HG03196 (cell line): ENCODE measurements around the gene RNF112.
"Not testable (repeated sequence)": the region's sequence is repeated elsewhere in the genome, so short reads cannot be mapped to it uniquely, and the experiment has no call there.

Source experiments
- ATAC-seq: cut with Tn5 transposase; IDR thresholded peaks from one replicate; pipeline ENCODE4 v1.9.1; 2021; ENCODE audit not compliant: unreplicated experiment

Gene RNF112

DNA sequence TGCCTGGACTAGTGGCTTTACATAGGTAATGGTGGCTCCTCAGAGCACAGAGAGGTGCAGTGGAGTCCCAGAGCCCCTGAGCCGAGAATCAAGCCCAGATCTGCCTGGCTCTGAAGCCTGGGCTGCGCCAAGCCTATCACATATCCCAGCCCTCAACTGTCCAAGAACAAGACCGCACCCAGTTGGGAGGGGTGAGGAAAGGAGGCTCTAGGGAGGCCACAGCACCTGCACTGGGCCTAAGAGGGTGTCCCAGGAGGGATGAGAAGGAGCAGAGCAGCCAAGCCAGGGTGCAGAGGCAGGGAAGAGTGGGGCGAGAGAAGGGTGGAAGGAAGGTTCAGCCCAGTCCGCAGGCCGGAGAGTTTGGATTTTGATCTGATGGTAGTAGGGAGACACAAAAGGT is 941 bp upstream of the RNF112 start:
- ATAC-seq, result no peak

DNA sequence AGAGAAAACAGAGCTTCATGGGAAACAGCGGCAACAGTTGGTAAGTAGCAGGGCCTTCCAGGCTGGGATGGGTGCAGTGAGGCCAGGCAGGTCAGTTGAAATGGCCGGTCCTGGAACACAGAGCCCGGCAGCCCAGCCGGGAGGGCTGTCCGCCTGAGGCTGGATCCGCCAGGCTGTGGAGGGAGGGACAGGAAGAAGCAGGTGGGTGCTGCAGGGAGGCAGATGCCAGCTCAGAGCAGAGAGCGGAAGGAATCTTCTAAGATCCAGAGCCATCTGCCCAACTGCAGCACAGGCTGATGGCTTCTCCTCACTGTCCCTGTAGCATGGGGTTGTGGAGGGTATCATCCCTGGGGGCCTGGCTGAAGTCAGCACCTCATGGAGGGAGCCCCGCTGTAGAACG is 599 bp downstream of the RNF112 start:
- no peak for ATAC-seq

DNA sequence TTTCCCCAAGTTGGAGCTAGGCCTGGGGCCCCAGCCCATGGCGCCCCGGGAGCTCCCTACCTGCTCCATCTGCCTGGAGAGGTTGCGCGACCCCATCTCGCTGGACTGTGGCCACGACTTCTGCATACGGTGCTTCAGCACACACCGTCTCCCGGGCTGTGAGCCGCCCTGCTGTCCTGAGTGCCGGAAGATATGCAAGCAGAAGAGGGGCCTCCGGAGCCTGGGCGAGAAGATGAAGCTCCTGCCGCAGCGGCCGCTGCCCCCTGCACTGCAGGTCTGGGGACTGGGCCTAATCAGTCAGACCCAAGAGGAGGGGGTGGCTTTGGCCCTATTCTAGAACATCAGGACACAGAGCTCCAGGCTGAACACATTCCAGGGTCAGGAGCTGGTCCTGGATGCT is 1.5 kb downstream of the RNF112 start:
- no peak for ATAC-seq

DNA sequence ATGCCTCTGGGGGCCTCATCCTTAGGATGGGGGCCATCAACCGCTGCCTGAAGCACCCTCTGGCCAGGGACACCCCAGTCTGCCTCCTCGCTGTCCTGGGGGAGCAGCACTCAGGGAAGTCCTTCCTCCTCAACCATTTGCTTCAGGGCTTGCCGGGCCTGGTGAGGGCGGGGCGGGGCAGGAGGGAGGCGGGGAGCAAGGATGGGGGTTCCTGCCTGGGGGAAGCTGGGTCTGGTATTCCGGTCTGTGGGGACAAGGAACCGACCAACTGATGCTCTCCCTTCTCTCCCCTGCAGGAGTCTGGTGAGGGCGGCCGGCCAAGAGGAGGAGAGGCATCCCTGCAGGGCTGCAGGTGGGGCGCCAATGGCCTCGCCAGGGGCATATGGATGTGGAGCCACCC is 2.0 kb downstream of the RNF112 start:
- no peak for ATAC-seq

DNA sequence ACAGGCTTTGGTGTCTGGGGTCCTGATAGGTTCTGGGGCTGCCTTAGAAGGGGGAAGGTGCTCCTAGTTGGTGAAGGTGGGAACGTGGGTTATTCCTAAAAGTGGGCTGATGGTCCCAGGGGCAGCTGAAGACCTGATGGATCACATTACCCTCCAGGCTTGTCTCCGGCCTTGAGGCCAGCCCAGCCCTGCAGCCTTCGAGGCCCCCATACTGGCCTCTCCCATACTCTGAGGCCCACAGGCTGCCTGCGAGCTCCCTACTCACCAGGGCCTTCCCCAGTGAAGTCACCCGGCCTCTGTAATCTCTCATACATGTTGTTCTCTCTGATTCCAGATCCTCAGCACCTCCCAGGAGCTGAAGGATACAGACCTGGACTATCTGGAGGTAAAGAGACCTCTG is 2.7 kb downstream of the RNF112 start:
- no peak for ATAC-seq

DNA sequence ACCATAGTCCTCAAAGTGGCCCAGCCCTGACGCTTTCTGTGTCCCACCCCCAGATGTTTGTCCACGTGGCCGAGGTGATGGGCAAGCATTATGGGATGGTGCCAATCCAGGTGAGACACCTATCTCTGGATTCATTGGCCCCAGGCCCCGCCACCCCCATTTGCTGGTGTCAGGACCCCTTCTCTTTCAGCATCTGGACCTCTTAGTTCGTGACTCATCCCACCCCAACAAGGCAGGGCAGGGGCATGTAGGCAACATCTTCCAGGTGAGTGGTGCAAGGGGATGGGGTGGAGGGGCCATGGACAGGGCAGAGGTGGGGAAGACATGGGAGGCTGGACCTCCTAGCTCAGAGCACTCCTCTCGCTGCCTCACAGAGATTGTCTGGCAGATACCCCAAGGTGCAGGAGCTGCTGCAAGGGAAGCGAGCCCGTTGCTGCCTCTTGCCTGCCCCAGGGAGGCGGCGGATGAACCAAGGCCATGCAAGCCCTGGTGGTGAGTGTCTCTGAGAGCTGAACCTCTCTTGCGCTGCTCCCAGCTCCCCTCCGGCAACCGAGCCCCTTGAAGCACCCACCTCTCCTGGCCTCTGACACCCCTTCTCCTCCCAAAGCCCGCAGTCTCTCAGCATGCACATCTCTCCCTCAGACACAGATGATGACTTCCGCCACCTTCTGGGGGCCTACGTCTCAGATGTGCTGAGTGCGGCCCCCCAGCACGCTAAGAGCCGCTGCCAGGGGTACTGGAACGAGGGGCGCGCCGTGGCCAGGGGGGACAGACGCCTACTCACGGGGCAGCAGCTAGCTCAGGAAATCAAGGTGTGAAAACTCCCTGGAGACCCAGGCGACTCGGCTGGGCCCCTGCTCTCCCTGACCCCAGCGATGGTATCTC is 3.6 kb downstream of the RNF112 start:
- no peak for ATAC-seq

DNA sequence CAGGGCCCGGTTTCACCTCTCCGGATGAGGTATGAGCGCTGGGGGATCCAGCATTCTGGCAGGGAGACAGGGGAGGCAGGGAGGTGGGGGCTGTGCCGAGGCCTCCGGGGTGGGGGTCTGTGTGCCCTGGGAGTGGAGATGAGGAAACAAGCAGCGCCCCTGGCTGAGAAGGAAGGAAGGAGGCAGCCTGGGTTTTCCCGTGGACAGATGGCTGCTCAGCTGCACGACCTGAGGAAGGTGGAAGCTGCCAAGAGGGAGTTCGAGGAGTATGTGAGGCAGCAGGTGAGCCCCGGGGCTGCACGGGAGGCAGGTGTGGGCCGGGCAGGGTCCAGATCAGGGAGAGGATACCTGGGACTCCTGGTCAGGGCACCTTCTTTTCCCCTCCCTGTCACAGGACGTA is 4.3 kb downstream of the RNF112 start:
- no peak for ATAC-seq

DNA sequence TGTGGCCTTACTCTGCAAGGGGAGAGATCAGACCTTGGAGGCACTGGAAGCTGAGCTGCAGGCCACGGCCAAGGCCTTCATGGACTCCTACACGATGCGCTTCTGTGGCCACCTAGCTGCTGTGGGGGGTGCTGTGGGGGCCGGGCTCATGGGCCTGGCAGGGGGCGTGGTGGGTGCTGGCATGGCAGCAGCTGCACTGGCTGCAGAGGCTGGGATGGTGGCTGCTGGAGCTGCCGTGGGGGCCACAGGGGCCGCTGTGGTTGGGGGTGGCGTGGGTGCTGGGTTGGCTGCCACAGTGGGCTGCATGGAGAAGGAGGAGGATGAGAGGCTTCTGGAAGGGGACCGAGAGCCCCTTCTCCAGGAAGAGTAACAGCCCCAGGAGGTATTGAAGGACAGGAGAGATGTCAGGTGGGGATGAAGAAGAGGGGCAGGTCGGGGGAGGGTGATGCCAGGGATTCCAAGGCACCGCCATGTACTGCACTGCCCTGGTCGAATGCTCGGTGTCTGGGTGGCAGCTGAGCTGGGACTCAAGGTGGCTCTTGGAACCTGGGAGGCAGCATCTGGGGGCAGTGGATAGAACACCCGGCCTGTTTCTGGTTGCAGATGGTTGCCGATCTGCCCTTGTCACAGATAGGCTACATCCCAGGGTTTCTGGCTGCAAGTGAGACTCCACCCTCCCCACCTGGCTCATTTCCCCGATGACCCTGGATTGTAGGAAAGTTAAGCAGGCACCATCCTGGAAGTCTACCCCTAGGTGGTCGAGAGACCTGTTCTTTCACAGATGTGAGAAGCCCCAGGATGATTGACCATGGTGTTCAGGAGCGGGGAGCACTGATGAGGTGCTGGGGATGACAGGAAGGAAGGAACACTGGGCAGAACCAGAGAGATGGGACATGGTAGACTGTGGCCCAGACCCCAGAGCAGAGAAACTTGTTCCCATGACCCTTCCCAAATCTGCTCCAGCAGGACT is 5.1 kb downstream of the RNF112 start:
- no peak for ATAC-seq

DNA sequence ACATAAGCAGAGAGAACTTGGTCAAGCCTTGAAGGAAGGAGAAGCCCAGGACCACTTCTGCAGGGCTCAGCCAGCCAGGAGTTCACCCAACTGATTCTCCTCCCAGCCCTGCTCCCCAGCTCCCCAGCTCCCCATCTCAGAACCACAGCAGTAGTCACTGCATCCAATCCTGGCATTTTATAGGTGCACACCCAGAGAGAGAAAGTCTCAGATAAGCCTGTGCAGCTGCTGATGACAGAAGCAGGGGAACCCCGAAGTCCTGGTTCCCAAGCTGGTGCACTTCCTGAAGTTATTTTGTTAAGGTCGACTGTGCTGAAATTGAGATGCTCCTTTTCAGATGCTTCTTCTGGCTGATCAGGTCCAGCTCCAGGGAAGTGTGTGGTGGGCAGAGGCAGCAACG is 6.6 kb downstream of the RNF112 start:
- ATAC-seq, result no peak

DNA sequence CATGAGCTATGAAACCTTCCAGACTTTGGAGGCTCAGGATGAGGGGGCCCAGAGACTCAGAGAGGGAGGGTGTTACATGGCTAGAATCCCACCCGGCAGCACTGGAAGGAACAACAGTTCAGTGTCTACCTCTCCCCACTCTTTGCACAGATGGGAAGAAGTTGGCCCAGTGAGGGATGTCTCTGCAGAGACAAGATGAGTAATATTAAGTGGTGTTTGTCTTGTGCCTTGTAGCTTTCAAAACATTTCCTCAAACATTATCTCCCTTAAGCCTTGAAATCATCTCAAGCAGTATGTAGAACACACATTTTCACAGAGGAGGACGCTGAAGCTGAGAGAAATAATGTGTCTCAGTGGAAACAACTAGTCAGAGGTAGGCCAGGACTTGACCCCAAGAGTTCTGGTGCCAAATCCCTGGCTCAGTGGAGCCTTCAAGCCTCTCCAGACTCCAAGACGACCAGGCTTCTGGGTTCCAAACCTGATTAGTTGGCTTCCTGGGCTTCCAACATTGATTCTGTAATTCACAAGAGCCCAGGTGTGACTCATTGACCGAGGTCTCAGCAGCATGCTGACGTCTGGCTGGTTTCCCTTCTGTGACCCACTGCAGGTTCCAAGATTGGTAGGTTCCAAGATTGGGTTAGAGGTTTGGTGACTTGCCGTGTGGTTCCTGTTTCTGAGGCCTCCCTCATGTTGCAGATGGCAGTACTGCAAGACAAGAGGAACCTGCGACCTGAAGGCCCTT is 7.4 kb downstream of the RNF112 start:
- no peak for ATAC-seq

DNA sequence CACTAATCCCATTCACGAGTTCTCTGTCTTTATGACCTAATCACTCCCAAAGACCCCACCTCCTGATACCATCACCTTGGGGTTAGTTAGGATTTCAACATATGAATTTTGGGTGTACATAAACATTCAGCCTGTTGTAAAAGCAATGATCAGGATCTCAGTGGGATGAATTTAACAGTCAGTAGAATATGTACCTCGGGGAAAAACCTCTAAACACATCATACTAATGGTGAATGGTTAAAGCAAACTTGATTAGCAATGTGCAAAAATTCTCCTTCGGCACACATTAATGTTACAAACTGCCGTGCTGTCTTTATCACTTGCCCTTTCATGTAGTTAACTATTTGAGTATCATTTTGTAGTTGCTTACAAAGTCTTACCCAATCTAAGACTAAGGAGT is 10.2 kb downstream of the RNF112 start:
- ATAC-seq, result no peak

DNA sequence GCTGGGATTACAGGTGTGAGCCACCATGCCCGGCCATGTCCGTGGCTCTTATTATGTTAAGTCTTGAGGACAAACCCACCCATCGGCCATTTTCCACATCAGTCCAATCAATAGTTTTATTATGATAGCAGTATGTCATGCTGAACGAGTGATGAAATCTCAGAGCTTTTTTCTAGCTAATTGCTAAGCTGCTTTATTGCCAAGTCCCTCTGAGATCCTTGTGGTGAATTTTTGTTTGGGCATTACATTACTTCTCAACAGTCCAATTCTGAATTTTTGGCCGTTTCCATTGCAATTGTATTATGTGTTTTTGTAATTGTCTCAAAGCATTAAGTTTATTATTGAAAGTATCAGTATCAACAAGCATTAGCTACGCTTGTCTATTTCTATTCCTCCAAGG is 10.9 kb downstream of the RNF112 start:
- no peak for ATAC-seq

DNA sequence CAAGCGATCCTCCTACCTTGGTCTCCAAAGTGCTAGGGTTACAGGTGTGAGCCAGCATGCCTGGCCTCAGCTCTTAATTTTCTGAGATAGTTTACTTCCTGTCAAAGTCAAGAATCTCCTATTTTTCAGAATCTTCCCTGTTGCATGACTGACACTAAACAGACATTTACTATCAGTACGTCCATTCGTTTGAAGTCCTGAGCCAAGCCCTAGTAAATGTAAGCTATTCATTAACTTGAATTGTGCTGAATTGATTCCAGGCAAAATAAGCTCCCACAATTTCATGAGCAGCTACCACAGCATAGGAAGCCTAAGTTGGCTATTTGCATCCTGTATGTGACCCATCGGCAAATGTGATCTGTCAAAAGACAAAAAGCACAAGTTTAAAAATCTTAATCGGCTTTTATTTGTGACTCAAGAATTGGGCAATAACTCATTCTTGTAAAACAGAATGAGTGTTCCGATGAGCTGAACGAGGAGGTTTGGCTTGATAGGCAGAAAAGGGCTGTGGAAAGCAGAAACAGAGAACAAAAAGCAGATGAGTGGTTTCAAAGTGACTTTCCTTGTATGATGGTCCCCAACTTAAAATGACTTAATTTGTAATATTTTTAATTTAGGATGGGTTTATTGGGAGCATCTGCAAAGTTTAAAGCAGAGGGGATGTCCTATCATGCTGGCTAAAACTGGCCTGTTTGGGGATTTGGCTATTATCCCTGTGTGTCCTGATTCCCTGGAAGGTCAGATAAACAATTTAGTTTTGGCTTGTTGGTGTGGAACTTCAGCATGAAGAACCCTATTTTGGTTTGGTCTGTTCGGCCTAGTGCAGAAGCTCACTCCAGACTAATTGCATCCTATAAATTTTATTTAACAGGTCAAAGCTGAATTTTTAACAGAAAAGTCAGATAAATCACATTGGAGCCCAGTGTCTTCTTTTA is 14.2 kb downstream of the RNF112 start:
- no peak for ATAC-seq

DNA sequence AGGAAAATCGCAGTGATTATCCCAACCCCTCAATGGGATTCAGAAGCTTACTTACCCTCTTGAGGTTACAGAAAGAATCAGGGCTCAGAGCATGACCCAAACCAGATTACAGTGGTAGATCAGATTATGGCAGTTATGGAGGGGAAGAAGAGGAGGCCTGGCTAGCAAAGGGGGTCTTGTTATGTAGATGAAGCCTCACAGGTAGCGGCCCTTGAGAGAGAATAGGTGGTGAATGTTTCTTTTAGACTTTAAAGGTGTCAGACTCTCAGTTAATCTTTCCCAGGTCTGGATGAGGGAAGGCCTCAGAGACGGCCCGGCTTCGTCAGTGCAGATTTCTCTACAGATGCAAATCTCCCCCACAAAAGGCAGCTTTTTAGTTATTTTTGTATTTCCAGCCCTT is 15.6 kb downstream of the RNF112 start:
- ATAC-seq, result no peak

DNA sequence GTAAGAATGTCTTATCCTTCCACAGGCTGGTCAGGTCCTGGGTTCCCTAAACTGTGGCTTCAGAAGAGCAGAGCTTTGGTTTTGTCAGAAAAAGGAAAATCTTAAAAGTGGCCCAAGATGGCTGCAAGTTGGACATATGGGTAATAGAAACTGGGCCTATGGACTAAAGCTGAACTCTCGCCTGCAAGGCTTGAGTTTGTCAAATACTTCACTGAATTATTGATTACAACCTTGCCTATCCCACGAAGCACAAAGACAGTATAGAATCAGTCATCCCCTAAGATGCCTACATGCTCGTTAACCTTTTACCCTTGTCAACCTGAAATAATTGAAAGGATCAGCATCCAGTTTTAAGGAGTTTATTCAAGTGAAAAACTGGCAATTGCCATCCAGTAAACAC is 20.7 kb downstream of the RNF112 start:
- ATAC-seq, result no peak

DNA sequence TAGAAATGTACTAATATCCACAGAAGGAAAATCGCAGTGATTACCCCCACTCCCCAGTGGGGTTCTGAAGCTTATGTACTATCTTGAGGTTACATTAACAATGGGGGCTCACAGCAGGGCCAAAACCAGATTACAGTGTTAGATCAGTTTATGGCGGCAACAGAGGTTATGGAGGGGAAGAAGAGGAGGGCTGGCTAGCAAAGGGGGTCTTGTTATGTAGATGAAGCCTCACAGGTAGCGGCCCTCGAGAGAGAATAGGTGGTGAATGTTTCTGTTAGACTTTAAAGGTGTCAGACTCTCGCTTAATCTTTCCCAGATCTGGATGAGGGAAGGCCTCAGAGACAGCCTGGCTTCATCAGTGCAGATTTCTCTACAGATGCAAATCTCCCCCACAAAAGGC is 22.2 kb downstream of the RNF112 start:
- no peak for ATAC-seq

DNA sequence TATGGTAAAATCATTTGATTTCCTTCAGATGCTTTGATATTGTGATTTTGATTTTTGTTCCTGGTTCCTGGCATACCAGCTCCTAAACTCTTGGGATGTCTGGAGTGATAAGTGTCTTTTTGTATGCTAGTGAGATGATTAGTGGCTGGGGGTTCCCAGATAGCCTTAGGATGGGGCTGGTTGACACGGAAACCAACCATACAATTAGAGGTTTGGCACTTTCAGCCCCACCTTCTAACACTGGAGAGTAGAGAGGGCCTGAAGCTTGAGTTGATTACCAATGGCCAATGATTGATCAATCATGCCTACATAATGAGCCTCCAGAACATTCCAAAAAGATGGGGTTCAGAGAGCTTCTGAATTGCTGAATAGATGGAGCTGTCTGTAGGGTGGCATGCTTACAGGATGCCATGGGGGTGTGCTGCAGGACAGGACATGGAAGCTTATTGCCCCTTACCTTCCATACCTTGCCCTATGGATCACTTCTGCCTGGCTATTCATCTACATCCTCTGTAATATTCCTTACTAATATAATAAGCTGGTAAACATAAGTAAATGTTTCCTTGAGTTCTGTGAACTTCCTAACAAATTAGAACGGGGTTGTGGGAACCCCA is 22.8 kb downstream of the RNF112 start:
- ATAC-seq, result no peak

DNA sequence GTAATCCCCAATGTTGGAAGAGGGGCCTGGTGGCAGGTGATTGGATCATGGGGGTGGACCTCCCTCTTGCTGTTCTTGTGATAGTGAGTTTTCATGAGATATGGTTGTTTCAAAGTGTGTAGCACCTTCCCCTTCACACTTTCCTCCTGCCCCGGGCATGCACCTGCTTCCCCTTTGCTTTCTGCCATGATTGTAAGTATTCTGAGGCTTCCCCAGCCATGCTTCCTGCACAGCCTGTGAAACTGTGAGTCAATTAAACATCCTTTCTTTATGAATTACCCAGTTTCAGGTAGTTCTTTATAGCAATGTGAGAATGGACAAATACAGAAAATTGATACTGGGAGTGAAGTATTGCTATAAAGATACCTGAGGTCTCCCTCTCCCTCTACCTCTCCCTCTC is 29.4 kb downstream of the RNF112 start:
- no peak for ATAC-seq

DNA sequence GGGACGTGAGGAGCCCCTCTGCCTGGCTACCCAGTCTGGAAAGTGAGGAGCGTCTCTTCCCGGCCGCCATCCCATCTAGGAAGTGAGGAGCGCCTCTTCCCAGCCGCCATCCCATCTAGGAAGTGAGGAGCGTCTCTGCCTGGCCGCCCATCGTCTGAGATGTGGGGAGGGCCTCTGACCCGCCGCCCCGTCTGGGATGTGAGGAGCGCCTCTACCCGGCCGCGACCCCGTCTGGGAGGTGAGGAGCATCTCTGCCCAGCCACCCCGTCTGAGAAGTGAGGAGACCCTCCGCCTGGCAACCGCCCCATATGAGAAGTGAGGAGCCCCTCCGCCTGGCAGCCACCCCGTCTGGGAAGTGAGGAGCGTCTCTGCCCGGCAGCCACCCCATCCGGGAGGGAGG is 30.3 kb downstream of the RNF112 start:
- not testable (repeated sequence) for ATAC-seq

DNA sequence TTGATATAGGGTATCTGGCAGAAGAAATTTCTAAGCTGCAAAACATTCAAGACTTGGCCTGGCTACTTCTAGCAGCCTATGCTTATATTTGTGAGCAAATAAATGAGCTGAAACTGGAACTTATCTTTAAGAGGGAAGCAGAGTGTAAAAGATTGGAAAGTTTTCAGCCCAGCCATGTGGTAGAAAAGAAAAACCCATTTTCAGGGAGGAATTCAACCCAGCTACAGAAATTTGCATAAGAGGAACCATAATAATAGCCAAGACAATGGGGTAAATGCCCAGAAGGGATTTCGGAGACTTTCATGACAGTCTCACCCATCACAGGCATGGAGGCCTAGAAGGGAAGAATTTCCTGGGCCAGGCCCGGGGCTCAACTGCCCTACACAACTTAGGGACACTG is 31.7 kb downstream of the RNF112 start:
- ATAC-seq, result no peak
